ENCODE results near the gene ATP1B3.

Gene ATP1B3

GRCh38 chr3:141860766-141861513 is 15.5 kb upstream of the ATP1B3 start:
- DNase-seq, result no peak

DNA sequence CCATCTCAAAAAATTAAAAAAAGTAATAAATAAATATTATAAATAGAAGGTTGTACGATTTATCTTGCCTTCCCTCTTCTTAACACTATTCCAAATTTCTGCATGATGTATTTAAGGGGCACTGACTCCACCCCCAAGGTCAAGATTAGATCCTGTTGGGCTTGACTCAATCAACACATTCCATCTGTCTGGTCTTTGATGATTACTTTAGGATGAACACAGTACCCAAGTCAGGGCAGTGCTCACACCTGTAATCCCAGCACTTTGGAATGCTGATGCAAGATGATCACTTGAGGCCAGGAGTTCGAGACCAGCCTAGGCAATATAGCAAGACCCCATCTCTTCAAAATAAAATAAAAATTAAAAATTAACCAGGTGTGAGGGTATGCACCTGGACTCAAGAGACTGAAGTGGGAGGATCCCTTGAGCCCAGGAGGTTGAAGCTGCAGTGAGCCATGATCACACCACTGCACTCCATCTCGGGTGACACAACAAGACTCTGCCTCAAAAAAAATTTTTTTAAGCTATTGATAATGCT is 14.1 kb upstream of the ATP1B3 start:
- no peak for DNase-seq

GRCh38 chr3:141863491-141863890 is 13.0 kb upstream of the ATP1B3 start:
- DNase-seq, result peak; percentile 37 to 94 (median 74)

GRCh38 chr3:141864281-141864970 is 12.0 kb upstream of the ATP1B3 start:
- peak; percentile 39 to 66 (median 50) for DNase-seq

DNA sequence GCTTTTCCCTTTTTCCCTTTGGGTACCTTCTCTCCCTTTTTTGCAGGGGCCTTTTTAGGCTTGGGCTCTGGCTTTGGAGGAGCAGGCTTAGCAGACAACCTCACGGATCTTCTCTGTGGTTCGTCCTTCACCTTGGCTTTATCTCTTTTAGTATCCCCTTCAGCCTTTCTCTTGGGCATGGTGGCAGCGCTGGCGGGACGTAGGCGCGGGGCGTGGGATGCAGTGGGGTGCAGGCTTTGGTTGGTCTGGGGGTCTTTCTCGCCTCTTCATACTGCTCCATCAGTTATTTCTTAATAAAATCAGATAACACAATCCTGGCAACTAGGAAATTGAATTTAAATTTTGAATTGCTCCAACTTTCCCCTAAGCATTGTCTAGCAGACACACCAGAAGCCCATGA is 11.3 kb upstream of the ATP1B3 start:
- DNase-seq, result no peak

- no peak for DNase-seq
Observed at GRCh38 chr3:141870091-141870687, 6.3 kb upstream of the ATP1B3 start.

GRCh38 chr3:141875374-141875892 is 1.0 kb upstream of the ATP1B3 start:
- DNase-seq, result peak; percentile 86 to 93 (median 90)

DNA sequence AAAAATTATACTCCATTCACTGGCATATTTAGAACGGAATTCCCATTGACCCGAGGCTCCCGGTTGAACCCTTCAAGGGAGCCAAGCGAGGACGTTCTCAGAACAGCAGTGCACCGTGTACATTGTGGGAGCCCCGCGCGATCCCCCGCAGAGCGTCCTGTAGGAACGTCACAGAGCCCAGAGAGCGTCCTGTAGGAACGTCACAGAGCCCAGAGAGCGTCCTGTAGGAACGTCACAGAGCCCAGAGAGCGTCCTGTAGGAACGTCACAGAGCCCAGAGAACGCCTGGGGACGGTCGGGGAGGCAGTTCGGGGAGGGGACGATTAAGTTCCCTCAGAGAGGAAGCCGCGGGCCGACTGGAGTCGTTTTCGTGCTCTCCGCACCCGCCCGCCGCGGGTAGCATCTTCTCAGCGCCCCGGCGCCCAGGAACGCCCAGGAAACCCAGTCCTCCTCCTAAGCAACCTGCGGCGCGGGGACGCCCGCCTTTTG is 506 bp upstream of the ATP1B3 start:
- DNase-seq, result peak; percentile 85 to 92 (median 90)

DNA sequence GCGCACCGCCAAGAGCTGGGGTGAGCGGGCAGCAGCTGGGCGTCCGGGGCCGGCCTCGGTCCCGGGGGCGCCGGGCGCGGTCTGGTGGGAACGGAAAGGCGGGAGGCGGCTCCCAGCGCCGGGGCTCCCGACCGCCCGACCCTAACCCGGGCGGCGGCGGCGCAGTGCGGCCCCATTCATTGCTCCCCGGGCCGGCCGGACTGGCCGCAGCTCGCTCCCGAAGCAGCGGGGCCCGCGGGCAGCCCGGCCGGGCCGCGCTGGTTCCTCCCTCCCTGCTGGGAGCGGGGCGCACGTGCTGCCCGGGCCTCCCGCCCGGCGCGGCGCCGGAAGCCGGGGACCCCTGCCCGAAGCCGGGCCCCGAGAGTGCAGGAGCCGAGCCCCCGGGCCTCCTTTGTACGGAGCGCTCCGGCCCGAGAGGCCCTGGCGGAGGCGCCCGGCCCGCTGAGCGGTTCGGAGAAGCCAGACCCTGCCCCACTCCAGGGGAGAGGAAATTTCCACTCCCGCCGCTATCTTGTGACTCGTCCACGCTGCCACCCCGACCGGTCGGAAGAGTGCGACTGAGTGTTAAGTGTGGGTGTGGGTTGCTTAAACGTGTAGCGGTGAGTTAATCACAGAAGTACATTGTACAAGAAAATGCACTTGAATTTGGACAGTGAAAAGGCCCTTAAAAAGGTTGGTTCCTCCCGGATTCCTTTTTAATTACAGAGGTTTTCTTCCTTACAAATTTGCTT is 613 bp downstream of the ATP1B3 start:
- DNase-seq, result peak; percentile 77 to 86 (median 84)

DNA sequence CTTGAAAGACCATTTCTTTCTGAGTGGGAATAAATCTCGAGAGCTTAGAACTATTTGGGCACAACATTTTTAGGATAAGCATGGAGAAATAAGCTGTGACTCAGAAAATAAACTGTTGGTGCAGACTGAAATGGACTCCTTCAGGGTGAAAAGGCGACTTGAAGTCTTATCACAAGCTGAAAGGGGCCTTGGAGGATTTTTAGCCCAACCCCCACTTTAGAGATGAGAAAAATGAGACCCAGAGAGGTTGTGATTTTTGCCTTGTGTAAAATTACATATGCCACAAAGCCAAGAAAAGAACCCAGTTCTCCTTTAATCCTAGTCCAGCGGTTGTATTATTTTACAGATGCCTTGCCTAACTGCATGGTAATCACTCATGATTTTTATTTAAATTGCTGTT is 1.5 kb downstream of the ATP1B3 start:
- DNase-seq, result peak in 2 of 4 experiments; percentile 25 to 26

DNA sequence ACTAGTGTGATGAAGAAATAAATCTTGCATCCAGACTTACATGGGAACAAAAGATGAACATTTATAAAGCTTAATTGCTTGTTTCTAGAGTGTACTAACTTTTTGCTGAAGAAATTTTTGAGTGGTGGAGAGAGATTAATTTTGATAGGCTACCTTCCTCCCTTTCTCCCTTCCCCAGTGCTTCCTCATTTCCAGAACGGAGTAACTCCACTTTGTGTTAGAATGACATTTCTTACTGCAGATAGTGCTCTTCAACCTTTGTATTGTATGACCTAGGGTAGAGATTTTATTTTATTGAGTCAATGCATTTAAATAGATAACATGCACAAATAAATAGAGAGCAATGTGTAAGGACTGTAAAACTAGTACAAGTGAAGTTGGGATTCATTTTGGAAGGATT is 1.9 kb downstream of the ATP1B3 start:
- DNase-seq, result peak in 3 of 4 experiments; percentile 26 to 50 (median 43)

DNA sequence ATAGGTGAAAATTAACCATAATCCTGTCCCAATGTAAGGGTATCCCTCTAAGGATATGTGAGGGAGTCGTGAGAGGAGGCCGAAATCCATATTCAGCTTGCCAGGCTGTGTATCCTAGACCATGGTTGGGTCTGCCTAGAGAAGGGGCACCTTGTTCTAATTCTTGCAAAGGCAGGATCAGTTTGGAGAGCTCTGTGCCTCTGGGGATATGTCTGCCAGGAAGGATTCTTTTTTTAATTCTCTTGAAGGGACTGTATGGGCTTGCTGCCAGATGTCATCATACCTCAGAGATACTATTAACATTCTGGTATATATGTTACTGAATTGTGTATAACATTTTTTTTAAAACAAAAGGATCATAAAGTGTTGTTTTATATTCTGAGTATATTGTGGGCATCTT is 2.4 kb downstream of the ATP1B3 start:
- DNase-seq, result no peak

GRCh38 chr3:141881702-141882101 is 5.3 kb downstream of the ATP1B3 start:
- no peak for DNase-seq

- no peak for DNase-seq
Observed at GRCh38 chr3:141887051-141887450, 10.6 kb downstream of the ATP1B3 start.

GRCh38 chr3:141888548-141888947 is 12.1 kb downstream of the ATP1B3 start:
- peak in 2 of 4 experiments; percentile 25 to 34 for DNase-seq

DNA sequence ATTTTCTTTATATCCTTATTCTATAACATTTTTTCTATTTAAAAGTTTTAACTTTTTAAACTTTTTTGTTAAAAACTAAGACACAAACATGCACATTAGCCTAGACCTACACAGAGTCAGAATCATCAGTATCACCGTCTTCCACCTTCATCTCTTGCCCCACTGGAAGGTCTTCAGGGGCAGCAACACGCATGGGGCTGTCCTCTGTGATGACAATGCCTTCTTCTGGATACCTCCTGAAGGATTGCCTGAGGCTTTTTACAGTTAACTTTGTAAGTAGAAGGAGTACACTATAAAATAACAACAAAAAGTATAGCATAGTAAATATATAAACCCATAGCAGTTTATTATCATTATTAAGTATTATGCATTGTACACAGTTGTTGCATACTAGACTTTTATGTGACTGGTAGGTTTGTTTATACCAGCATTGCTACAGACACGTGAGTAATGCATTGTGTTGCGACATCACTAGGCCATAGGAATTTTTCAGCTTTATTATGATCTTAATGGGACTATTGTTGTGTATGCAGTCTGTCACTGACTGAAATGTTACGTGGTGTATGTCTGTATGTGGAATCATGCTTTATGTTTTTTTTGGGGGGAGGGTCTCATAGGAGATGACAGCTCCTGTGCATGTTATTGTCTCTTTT is 18.2 kb downstream of the ATP1B3 start:
- peak; percentile 49 to 70 (median 60) for DNase-seq

- DNase-seq, result no peak
Observed at GRCh38 chr3:141895731-141896130, 19.3 kb downstream of the ATP1B3 start.

DNA sequence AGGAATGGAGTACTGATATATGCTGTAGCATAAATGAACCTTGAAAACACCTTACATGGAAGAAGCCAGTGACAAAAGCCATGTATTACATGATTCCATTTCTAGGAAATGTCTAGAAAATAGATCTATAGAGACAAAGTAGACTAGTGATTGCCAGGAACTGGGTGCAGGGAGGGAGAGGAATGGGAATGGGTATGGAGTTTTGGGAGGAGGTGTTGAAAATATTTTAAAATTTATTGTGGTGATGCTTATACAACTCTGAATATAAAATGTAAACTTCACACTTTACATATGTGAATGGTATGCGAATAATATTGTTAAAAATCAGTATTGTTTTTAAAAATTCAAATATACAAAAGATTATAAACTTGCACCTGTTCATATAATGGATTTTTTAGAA is 22.5 kb downstream of the ATP1B3 start:
- DNase-seq, result no peak

DNA sequence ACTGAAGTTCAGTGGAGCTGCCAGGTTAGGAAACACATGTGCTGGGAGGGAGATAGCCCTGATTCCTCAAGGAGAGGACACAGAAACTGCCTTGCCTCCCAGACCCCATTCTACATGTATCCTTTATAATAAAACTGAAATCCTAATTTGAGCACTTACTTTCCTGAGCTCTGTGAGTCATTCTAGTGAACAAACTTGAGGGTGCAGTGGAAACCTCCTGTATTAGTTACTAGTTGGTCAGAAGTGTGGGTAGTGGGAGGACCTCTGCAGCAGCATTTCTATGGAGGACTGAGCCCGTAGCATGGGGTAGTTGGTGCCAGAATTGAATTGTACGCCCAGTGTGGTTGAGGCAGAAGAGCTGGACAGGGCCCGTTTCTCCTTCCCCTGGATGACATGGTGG is 23.9 kb downstream of the ATP1B3 start:
- no peak for DNase-seq

DNA sequence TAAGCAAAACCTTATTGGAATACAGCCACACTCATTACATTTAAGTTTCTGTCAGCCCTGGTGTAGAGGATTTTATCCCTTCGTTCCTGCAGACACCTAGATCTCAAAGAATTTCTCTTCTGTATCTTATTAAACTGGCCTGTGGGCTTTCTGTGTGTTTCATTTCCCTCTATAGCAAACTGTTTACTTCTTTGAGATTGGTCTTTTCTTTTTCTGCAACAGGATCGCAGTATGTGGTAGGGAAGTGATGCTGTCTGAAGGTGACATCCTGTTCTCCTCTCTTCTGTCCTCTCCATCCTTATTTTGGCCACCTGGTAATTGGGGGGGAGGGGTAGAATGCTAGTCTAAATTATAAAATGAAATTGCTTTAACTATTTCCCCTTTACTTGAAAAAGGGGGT is 25.5 kb downstream of the ATP1B3 start:
- no peak for DNase-seq

DNA sequence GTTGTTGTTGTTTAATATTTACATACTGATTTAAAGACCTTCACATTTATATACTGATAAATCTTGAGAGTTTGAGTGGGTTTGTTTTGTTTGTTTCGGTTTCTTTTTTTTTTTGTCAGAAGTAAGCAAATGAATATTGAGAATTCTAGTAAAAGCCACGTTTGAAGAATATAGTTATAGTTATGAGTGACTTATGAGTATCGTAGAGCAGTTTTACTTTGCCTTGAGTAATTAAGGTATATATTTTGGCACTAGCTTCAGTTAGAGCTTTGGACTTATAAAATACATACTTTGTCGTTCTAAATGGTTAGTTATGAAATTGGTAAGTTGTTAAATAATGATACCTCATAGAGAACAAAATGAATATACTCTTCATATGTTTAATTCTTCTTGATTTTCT is 27.8 kb downstream of the ATP1B3 start:
- DNase-seq, result no peak

- no peak for DNase-seq
Observed at GRCh38 chr3:141905129-141905528, 28.7 kb downstream of the ATP1B3 start.

Data from suppressor macrophage (primary cell).